C4-2B (cell line): ENCODE data around the gene TM7SF3.
"Not testable (repeated sequence)": the region's sequence is repeated elsewhere in the genome, so short reads cannot be mapped to it uniquely, and the experiment has no call there.

ENCODE experiments used
- CTCF ChIP-seq: fragments of 450-650 bp; conservative IDR thresholded peaks from 2 replicates; pipeline ENCODE4 v1.5.1; 2017; ENCODE audit warnings: mild to moderate bottlenecking
- ZFX ChIP-seq: fragments of 450-650 bp; IDR thresholded peaks from 2 replicates; pipeline ENCODE4 v1.6.1; 2017

GRCh38 chr12:26961391-26961790 is 52.8 kb downstream of the TM7SF3 start:
- TF ChIP-seq CTCF, ZFX: not testable (repeated sequence)
